Endothelial cell (in vitro differentiated cells): Measurements from ENCODE around the gene PODXL2. TPM values are rescaled to one million over a fixed set of nuclear protein-coding genes. Genes with fewer than 3 reads are reported as not detected.

ENCODE experiments used
- DNase-seq: peaks from one replicate; pipeline ENCODE4 v3.0.0; 2021; ENCODE audit warnings: low spot score
- H3K27ac Mint-ChIP-seq: one replicate; pipeline ENCODE4 v1.8.0; 2021; ENCODE audit warnings: mixed read lengths, inconsistent platforms; ENCODE audit not compliant: unreplicated experiment
- H3K27me3 Mint-ChIP-seq: one replicate; pipeline ENCODE4 v1.8.0; 2021; ENCODE audit warnings: mild to moderate bottlenecking, moderate library complexity, mixed read lengths, inconsistent platforms; ENCODE audit not compliant: unreplicated experiment
- H3K36me3 Mint-ChIP-seq: one replicate; pipeline ENCODE4 v1.8.0; 2021; ENCODE audit warnings: mild to moderate bottlenecking, low read depth, mixed read lengths, inconsistent platforms; ENCODE audit not compliant: unreplicated experiment
- H3K4me1 Mint-ChIP-seq: one replicate; pipeline ENCODE4 v1.8.0; 2021; ENCODE audit warnings: mild to moderate bottlenecking, mixed read lengths, inconsistent platforms; ENCODE audit not compliant: unreplicated experiment
- H3K4me3 Mint-ChIP-seq: one replicate; pipeline ENCODE4 v1.8.0; 2021; ENCODE audit warnings: mild to moderate bottlenecking, mixed read lengths, inconsistent platforms; ENCODE audit not compliant: unreplicated experiment
- H3K9me3 Mint-ChIP-seq: one replicate; pipeline ENCODE4 v1.8.0; 2021; ENCODE audit warnings: mixed read lengths, inconsistent platforms; ENCODE audit not compliant: unreplicated experiment
- CTCF ChIP-seq: fragments of 200-600 bp; sonication (generic); IDR thresholded peaks from one replicate; pipeline ENCODE4 v1.5.0; 2021; ENCODE audit warnings: antibody characterized with exemption; ENCODE audit not compliant: unreplicated experiment
- total RNA-seq: library from RNA; stranded (reverse); fragmentation: NEBNext Ultra II Directional; extraction: Animal tissue kit (Norgen Biotek cat#: 25700); gene quantifications from one replicate; pipeline ENCODE4 v1.2.1, GENCODE V29; 2021; ENCODE audit not compliant: unreplicated experiment

Gene PODXL2
- total RNA-seq, 1 donor from 2014 or later = 16.4 TPM

GRCh38 chr3:127717357-127718244 is 88.6 kb downstream of the PODXL2 start:
- no peaks in the 10 kb centered on the region for H3K36me3 Mint-ChIP-seq

GRCh38 chr3:127718245-127718915 is 89.4 kb downstream of the PODXL2 start:
- peaks cover 37% of the 10 kb centered on the region for H3K4me1 Mint-ChIP-seq
- H3K4me3 Mint-ChIP-seq = no peak overlapping the region
- no peaks in the 10 kb centered on the region for H3K36me3 Mint-ChIP-seq
- H3K27me3 Mint-ChIP-seq = no peaks in the 10 kb centered on the region
- H3K27ac Mint-ChIP-seq = no peak overlapping the region
- no peaks in the 10 kb centered on the region for H3K9me3 Mint-ChIP-seq
- no peak for DNase-seq
- TF ChIP-seq CTCF = no peak

More at GRCh38 chr3:127717357-127718244, 88.6 kb downstream of the PODXL2 start:
- H3K4me1 Mint-ChIP-seq = peaks cover 45% of the 10 kb centered on the region
- no peaks in the 10 kb centered on the region for H3K27me3 Mint-ChIP-seq
- DNase-seq = no peak
- no peak overlapping the region for H3K27ac Mint-ChIP-seq
- no peaks in the 10 kb centered on the region for H3K9me3 Mint-ChIP-seq
- no peak overlapping the region for H3K4me3 Mint-ChIP-seq
- no peak for TF ChIP-seq CTCF

- H3K4me3 Mint-ChIP-seq = no peak overlapping the region
- H3K27ac Mint-ChIP-seq = no peak overlapping the region
- DNase-seq = no peak
- TF ChIP-seq CTCF = no peak
- no peaks in the 10 kb centered on the region for H3K27me3 Mint-ChIP-seq
- H3K9me3 Mint-ChIP-seq = no peaks in the 10 kb centered on the region
- peaks cover 32% of the 10 kb centered on the region for H3K4me1 Mint-ChIP-seq
- no peaks in the 10 kb centered on the region for H3K36me3 Mint-ChIP-seq
Measured at GRCh38 chr3:127718916-127719290, 89.9 kb downstream of the PODXL2 start.

- DNase-seq = no peak
- no peaks in the 10 kb centered on the region for H3K36me3 Mint-ChIP-seq
- no peaks in the 10 kb centered on the region for H3K9me3 Mint-ChIP-seq
- H3K27ac Mint-ChIP-seq = no peak overlapping the region
- no peak for TF ChIP-seq CTCF
- H3K4me3 Mint-ChIP-seq = no peak overlapping the region
- H3K4me1 Mint-ChIP-seq = peaks cover 28% of the 10 kb centered on the region
- no peaks in the 10 kb centered on the region for H3K27me3 Mint-ChIP-seq
Measured at GRCh38 chr3:127719369-127719768, 90.4 kb downstream of the PODXL2 start.
